ENCODE measurements around the gene SMARCE1. TPM values are rescaled to one million over a fixed set of nuclear protein-coding genes. Genes with fewer than 3 reads are reported as not detected.
A peak's percentile ranks its signal among the peaks of the same experiment; 100 is the strongest.

Gene SMARCE1
- total and polyA plus RNA-seq, 9 of the 15 experiments (the other 6 are each of a cell fraction or from before 2014, with no cell fraction given), result 64.1 to 142 (median 114) TPM

DNA sequence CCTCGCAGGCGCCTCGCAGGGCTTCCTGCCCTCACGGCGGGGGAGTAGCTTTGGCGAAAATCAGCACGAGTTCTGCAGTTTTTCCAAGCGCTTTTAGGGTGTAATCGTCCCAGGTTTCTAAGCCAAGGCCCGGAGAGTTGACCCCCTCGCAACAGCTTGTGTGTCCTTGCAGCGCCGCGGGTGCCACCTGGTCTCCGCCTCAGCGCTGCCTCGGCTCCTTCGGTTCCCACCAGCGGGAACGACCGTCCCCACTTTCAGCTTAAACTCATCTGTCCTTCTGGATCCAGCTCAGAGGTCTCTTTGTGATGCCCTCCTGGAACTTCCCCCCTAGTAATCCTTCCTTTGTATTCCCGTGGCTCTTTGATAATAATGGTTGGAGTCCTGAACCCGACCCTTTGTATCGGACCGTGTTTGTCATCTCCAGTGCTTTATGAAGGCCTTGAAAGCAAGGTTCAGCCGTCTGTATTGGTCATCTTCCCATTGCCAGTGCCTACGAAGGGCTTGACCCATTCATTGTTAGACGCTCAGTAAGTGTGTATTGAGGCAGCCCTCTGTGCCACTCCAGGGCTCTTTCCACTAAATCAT lies 858 bp upstream of the SMARCE1 start:
- peaks cover 26% of the 10 kb centered on the region for H3K36me3 ChIP-seq (ENCODE audit: control insufficient read depth, insufficient read depth, low read length)
- peak overlapping the region; percentile 96 for H3K27ac ChIP-seq (ENCODE audit: extremely low read depth, low read depth, low read length)
- in situ Hi-C loops (cut with MboI) (no loop called here), intact Hi-C loops (cut with micrococcal nuclease) (no loop called here)
- DNase-seq (ENCODE audit: extremely low read depth in 1 of 4, low spot score in 3 of 4) (peak in 1 of 4 experiments; percentile 39), FAIRE-seq (peak; percentile 74), ATAC-seq (peak; percentile 59)
- peak overlapping the region; percentile 93 for H2AFZ ChIP-seq (ENCODE audit: low read depth, low read length)
- peaks cover 53% of the 10 kb centered on the region for H3K79me2 ChIP-seq (ENCODE audit: control insufficient read depth, insufficient read depth, low read length)
- H3K4me1 ChIP-seq (replicated peaks in 1 of 2; ENCODE audit: control insufficient read depth in 2 of 2, insufficient read depth in 2 of 2, low read length in 2 of 2), result peaks cover 11 to 21% of the 10 kb centered on the region in 2 experiments; a peak in 3 of 5 replicates
- CTCF ChIA-PET (ENCODE audit: low intra/inter-chr PET ratio), result no interaction called here
- no peaks in the 10 kb centered on the region for H4K20me1 ChIP-seq (replicated peaks; ENCODE audit: control insufficient read depth, insufficient read depth, low read length)
- no peaks in the 10 kb centered on the region for H3K9me3 ChIP-seq (replicated peaks; ENCODE audit: control insufficient read depth, insufficient read depth, low read depth, low read length)
- no peaks in the 10 kb centered on the region for H3K9me1 ChIP-seq (ENCODE audit: control insufficient read depth, insufficient read depth, low read length)
- BruUV-seq (replicated peaks), result TSS peak; percentile 84
- WGBS (ENCODE audit: insufficient coverage, low coverage, missing lambda C conversion rate), result under 1% methylated on average over 28 of the region's 28 CpGs
- no peaks in the 10 kb centered on the region for H3K27me3 ChIP-seq (ENCODE audit: control insufficient read depth in 2 of 2, insufficient read depth in 2 of 2, low read length in 2 of 2)
- peak overlapping the region; percentile 91 to 99 for H3K9ac ChIP-seq (ENCODE audit: insufficient read depth in 1 of 2, low read depth in 2 of 2, low read length in 2 of 2)
- POLR2A ChIA-PET, result interaction anchor here (0.7 to 5.9 kb wide), 6 partner anchors 9 to 283 kb away, joined by 3 to 55 read pairs (median 4); no protein-coding TSS in a partner anchor
- H3K4me3 ChIP-seq, result peak overlapping the region; percentile 70
- H3K4me2 ChIP-seq (ENCODE audit: insufficient read depth, low read length), result peak overlapping the region; percentile 86
- no peak for TF ChIP-seq CHD1 (IDR thresholded peaks at IDR 0.05; ENCODE audit: low read length)
- TF ChIP-seq SMARCA4 (IDR thresholded peaks at IDR 0.05), result peak; percentile 16; the same call in 1 of the 2 replicates
- peak; percentile 41; the same call in 1 of the 2 replicates for TF ChIP-seq GTF2E2 (tag; IDR thresholded peaks at IDR 0.05)
- TF ChIP-seq TRIM24 (IDR thresholded peaks at IDR 0.05), result no peak
- TF ChIP-seq, protein P1, sequence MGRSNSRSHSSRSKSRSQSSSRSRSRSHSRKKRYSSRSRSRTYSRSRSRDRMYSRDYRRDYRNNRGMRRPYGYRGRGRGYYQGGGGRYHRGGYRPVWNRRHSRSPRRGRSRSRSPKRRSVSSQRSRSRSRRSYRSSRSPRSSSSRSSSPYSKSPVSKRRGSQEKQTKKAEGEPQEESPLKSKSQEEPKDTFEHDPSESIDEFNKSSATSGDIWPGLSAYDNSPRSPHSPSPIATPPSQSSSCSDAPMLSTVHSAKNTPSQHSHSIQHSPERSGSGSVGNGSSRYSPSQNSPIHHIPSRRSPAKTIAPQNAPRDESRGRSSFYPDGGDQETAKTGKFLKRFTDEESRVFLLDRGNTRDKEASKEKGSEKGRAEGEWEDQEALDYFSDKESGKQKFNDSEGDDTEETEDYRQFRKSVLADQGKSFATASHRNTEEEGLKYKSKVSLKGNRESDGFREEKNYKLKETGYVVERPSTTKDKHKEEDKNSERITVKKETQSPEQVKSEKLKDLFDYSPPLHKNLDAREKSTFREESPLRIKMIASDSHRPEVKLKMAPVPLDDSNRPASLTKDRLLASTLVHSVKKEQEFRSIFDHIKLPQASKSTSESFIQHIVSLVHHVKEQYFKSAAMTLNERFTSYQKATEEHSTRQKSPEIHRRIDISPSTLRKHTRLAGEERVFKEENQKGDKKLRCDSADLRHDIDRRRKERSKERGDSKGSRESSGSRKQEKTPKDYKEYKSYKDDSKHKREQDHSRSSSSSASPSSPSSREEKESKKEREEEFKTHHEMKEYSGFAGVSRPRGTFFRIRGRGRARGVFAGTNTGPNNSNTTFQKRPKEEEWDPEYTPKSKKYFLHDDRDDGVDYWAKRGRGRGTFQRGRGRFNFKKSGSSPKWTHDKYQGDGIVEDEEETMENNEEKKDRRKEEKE (IDR thresholded peaks at IDR 0.05; ENCODE audit: borderline replicate concordance in 1 of 2, control insufficient read depth in 1 of 2, low read depth in 2 of 2, low read length in 1 of 2), result no peak
- TF ChIP-seq BMI1 (IDR thresholded peaks at IDR 0.05; ENCODE audit: low read length), result no peak
- TF ChIP-seq CHCHD3 (CRISPR knock-in tag; IDR thresholded peaks at IDR 0.05), result no peak
- no peak for TF ChIP-seq SMAD4 (CRISPR knock-in tag; conservative IDR thresholded peaks at IDR 0.05)
- TF ChIP-seq, protein P2, sequence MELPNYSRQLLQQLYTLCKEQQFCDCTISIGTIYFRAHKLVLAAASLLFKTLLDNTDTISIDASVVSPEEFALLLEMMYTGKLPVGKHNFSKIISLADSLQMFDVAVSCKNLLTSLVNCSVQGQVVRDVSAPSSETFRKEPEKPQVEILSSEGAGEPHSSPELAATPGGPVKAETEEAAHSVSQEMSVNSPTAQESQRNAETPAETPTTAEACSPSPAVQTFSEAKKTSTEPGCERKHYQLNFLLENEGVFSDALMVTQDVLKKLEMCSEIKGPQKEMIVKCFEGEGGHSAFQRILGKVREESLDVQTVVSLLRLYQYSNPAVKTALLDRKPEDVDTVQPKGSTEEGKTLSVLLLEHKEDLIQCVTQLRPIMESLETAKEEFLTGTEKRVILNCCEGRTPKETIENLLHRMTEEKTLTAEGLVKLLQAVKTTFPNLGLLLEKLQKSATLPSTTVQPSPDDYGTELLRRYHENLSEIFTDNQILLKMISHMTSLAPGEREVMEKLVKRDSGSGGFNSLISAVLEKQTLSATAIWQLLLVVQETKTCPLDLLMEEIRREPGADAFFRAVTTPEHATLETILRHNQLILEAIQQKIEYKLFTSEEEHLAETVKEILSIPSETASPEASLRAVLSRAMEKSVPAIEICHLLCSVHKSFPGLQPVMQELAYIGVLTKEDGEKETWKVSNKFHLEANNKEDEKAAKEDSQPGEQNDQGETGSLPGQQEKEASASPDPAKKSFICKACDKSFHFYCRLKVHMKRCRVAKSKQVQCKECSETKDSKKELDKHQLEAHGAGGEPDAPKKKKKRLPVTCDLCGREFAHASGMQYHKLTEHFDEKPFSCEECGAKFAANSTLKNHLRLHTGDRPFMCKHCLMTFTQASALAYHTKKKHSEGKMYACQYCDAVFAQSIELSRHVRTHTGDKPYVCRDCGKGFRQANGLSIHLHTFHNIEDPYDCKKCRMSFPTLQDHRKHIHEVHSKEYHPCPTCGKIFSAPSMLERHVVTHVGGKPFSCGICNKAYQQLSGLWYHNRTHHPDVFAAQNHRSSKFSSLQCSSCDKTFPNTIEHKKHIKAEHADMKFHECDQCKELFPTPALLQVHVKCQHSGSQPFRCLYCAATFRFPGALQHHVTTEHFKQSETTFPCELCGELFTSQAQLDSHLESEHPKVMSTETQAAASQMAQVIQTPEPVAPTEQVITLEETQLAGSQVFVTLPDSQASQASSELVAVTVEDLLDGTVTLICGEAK (IDR thresholded peaks at IDR 0.05), result 0 out of 2 replicates have a peak, but pooled peaks have one; percentile 24
- TF ChIP-seq, protein P2 (CRISPR knock-in tag; IDR thresholded peaks at IDR 0.05), result no peak
- TF ChIP-seq ZNF165 (CRISPR knock-in tag; IDR thresholded peaks at IDR 0.05; ENCODE audit: borderline replicate concordance), result no peak
